GM23338 (cell line): ENCODE data around the gene S100A12.

Experiments used
- EZH2 ChIP-seq: fragments of 200-600 bp; sonication (generic); IDR thresholded peaks from one replicate; pipeline ENCODE4 v1.8.0; 2017; ENCODE audit warnings: antibody characterized with exemption, mild to moderate bottlenecking, low read depth; ENCODE audit not compliant: unreplicated experiment
- EZH2phosphoT487 ChIP-seq: fragments of 200-600 bp; sonication (generic); IDR thresholded peaks from one replicate; pipeline ENCODE4 v1.8.1; 2018; ENCODE audit warnings: antibody characterized with exemption; ENCODE audit not compliant: unreplicated experiment
- POLR2AphosphoS5 ChIP-seq: IDR thresholded peaks from 2 replicates; pipeline ENCODE4 v1.6.1; 2016; ENCODE audit warnings: antibody characterized with exemption, low read depth
- ZNF114 ChIP-seq: fragments of 250-450 bp; sonication (Bioruptor Pico); IDR thresholded peaks from 2 replicates; pipeline ENCODE4 v1.5.0; 2020; ENCODE audit warnings: mild to moderate bottlenecking, moderate library complexity
- TF ChIP-seq, protein P1 (sequence below), 2 experiments: fragments of 200-600 bp in 1 of 2; sonication (generic) in 1 of 2; conservative IDR thresholded peaks; 2 replicates each; pipeline versions ENCODE4 v1.5.1 to v1.6.1; 2016 to 2017; ENCODE audit warnings: antibody characterized with exemption in 2 of 2, low read depth in 2 of 2, mild to moderate bottlenecking in 2 of 2, moderate library complexity in 1 of 2
- TF ChIP-seq, protein P2 (sequence below): IDR thresholded peaks from one replicate; pipeline ENCODE4 v1.6.1; 2018; ENCODE audit warnings: antibody characterized with exemption; ENCODE audit not compliant: unreplicated experiment

DNA sequence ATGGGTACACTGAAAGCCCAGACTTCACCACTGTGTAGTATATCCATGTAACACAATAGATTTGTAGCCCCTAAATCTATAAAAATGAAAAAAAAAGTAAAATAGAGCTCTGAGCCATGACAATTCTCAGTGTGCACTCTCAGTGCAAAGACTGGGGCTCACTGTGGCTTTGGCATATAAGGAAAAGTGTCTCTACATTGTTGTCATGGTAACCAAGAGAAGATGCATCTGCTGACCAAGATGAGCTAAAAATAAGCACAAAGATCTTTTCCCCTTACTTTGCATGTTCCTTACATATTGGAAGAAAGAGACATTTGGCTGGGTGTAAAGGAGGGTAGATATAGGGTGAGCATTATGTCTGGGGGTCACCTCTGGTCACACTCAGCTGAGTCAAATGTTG, 38.8 kb downstream of the S100A12 start:
- TF ChIP-seq, protein P1, sequence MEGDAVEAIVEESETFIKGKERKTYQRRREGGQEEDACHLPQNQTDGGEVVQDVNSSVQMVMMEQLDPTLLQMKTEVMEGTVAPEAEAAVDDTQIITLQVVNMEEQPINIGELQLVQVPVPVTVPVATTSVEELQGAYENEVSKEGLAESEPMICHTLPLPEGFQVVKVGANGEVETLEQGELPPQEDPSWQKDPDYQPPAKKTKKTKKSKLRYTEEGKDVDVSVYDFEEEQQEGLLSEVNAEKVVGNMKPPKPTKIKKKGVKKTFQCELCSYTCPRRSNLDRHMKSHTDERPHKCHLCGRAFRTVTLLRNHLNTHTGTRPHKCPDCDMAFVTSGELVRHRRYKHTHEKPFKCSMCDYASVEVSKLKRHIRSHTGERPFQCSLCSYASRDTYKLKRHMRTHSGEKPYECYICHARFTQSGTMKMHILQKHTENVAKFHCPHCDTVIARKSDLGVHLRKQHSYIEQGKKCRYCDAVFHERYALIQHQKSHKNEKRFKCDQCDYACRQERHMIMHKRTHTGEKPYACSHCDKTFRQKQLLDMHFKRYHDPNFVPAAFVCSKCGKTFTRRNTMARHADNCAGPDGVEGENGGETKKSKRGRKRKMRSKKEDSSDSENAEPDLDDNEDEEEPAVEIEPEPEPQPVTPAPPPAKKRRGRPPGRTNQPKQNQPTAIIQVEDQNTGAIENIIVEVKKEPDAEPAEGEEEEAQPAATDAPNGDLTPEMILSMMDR (conservative IDR thresholded peaks at IDR 0.05; ENCODE audit: low read depth in 2 of 2): no peak
- TF ChIP-seq, protein P2, sequence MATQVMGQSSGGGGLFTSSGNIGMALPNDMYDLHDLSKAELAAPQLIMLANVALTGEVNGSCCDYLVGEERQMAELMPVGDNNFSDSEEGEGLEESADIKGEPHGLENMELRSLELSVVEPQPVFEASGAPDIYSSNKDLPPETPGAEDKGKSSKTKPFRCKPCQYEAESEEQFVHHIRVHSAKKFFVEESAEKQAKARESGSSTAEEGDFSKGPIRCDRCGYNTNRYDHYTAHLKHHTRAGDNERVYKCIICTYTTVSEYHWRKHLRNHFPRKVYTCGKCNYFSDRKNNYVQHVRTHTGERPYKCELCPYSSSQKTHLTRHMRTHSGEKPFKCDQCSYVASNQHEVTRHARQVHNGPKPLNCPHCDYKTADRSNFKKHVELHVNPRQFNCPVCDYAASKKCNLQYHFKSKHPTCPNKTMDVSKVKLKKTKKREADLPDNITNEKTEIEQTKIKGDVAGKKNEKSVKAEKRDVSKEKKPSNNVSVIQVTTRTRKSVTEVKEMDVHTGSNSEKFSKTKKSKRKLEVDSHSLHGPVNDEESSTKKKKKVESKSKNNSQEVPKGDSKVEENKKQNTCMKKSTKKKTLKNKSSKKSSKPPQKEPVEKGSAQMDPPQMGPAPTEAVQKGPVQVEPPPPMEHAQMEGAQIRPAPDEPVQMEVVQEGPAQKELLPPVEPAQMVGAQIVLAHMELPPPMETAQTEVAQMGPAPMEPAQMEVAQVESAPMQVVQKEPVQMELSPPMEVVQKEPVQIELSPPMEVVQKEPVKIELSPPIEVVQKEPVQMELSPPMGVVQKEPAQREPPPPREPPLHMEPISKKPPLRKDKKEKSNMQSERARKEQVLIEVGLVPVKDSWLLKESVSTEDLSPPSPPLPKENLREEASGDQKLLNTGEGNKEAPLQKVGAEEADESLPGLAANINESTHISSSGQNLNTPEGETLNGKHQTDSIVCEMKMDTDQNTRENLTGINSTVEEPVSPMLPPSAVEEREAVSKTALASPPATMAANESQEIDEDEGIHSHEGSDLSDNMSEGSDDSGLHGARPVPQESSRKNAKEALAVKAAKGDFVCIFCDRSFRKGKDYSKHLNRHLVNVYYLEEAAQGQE: no peak
- no peak for TF ChIP-seq EZH2
- TF ChIP-seq POLR2AphosphoS5: no peak
- TF ChIP-seq EZH2phosphoT487: no peak
- TF ChIP-seq ZNF114 (CRISPR knock-in tag): no peak
